Measurements from ENCODE around the gene ADAT3.

Gene ADAT3

DNA sequence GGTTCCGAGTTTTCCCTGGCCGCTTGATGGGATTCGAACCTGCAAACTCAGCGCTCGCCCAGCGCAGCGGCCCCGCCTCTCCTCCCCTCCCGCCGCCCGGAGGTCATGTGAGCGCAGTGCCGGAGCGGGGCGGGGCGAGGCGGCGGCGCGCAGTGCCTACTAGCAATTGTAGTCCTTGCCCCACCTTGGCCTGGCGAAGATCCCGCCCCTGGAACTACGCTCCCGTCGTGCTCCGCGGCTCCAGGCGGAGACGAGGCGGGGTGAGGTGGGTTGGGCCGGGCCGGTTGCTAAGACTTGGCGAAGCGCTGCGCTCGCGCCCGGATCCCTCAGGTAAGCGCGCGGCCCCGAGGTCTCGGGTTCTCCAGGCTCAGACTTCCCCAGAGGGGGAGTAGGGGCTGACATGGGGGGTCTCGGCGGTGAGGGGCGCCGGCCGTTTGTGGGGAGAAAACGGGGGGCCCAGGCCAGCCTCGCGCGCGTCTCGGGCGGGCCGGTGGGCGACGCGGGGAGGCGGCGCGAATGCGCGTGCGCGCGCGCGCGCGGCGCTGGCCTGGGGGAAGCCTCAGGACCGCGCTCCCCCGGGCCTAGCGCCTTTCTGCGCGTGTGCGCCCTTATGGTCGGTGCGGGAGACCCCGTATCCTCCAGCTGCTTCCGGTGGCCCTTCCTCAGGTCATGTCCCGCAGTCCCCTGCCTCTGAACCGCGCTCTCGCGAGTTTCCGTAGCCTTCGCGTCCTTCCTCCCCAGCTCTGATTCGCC is at the start of gene ADAT3, which contains the start of gene SCAMP4:
ADAT3 (plus strand) TSS at position 290 of the 753 bp plus-strand sequence. CDS start 6,649 bp downstream, outside the sequence.
SCAMP4 (plus strand) TSS at position 290 of the 753 bp plus-strand sequence. CDS start 9,621 bp downstream, outside the sequence.
- DNase-seq (ENCODE audit: low spot score) = peak; percentile 99

DNA sequence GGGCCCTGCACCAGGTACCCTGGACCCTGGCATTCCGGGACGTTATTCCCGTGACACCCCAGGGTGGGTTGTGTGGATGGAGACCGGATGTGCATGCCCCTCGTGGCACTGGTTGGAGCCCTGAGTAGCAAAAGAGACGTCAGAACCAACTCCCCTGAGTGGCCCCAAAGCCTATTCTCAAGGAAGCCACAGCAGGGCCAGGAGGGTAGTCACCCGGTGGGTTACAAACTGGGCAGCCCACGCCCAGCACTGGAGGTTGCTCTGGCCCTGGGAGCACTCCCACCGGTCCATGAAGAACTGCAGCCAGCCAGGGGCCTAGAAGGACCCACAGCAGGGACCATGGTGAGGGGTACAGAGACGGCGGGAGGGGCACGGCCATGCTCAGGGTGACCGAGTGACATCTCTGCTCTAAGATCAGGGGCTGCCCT is 49.4 kb upstream of the ADAT3 start:
- no peak for DNase-seq (ENCODE audit: low spot score)

DNA sequence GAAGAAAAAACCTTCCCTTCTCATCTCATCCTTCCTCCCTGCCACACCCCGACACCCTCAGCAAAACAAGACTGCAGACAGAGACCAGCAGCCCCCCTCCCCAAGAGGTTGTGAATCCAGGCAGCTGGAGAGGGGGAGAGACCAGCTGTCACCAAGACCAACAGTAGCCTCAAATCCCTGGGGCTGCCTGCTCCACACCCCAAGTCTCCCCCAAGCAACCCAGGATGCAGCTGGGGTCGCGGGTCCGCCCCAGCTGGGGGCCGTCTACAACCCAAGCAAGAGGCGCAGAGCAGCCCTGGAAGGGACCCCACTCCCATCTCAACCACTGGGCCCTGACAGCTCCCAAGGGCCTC is 48.9 kb upstream of the ADAT3 start:
- DNase-seq (ENCODE audit: low spot score) = no peak

DNA sequence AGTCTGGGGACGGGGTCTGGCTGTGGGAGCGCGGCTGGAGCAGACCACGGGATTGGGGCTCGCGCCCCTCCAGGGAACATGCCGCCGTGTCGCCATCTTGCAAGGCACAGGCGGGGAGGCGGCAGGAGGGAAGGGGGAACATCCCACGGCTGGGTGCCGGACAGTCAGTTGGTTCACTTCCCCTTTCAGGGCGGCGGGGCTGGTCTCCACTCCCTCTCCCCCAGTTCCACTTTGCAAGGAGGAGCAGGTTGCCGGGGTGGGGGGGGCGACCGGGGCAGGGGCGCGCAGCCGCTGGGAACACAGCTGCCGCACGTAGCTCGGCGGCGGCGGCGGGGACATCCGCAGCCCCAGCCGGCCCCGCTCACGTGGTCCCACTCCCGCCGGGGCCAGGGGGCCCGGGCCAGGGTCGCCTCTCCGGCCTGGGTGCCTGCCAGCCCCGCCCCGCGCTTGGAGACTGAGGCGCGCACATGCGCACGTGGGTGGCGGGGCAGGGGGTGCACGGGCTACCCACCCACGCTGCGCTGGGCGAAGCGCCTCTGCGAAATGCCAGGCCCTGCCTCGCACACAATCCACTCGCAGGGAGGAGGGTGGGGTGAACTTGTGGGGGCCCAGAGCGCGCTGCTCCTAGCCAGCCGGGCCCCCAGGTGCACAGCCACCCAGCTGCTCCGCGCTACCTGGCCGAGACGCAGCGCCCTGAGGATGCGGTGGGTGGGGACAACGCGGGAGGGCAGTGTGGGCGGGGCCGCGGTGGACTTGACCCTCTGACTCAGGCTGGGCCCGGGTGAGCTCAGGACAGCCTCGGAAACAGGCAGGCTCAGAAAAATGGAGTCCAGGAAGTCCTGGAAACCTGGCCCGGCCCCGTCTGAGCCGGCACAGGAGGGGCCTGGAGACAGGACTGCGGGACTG is 48.2 kb upstream of the ADAT3 start:
- peak; percentile 93 for DNase-seq (ENCODE audit: low spot score)

DNA sequence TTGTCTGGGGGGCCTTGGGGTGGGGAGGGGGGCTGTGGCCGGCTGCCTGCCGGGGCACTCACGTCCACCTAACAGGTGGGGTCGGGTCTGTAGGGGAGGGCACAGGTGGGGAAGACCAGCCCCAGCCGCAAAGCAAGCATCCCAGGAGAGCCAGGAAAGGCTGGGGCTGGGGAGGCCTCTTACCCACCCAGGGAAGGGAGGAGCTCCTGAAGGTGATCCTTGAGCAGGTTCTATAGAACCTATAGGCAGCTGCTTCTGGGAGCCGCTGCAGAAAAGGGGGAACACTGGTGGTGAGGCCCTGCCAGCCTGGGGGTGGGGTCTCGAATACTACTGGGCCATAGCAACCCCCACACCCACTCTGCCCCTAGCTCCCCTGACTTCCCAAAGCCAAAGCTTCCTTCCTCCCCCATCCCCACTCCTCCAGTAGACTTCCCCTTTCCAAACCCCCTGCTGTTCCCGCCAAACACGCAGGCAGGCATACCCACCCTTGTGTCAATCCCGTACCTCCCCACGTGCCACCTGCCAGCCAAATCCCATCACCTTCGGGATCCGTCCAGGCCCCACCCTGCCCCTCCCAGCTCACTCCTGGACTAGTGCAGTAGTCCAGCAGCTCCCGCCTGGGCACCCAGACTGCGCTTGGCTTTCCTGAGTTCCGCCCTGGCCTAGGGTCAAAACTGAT is 47.4 kb upstream of the ADAT3 start:
- no peak for DNase-seq (ENCODE audit: low spot score)

DNA sequence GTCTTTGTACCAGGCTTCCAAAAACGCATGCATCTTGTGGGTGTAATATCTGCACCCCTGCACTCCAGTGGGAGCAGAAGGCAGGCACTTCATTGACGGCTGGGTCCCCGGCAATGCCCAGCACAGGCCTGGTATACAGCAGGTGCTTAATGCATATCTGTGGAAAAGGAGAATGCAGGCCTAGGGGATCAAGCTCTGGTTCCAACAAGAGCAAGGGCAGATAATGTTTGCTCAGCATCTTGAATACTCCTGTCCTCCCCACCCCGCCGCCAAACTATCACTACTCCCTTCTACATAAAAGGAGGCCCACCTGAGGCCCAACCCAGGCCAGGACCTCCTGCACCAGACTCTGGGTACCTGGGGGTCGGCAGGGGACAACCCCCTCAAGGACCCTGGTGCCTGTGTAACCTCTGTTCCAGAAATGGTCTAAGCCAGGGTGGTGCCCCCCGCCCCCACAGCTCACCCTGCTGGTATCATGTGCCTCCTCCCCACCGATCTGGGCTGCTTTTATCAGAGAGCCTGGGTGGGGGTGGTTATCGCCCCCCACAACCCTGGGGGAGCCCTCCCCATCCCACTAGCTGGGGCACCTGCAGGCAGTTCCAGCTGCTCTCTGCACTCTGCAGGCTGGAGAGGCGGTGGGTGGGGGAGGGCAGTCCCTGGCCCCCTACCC is 46.7 kb upstream of the ADAT3 start:
- DNase-seq (ENCODE audit: low spot score) = no peak

DNA sequence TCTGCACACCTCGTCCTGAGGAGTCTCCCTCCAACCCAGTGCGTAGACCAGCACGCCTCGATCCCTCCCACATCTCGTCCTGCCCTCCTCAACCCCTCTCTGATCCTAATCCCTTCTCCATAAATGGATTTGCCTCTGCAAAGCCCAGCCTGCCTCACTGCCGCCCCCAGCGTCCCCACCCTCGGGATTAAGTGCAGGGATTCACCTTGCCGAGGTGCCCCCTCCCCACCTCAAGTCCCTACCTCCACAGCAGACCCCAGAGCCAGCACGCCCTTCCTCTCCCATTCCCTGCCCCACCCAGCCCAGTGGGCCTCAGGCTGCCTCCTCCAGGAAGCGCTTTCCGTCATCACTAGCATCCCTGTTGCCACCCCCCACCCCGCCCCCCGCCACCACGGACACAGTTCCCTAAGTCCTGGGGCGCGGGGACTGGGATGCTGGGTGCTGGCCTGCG is 45.8 kb upstream of the ADAT3 start:
- no peak for DNase-seq (ENCODE audit: low spot score)

DNA sequence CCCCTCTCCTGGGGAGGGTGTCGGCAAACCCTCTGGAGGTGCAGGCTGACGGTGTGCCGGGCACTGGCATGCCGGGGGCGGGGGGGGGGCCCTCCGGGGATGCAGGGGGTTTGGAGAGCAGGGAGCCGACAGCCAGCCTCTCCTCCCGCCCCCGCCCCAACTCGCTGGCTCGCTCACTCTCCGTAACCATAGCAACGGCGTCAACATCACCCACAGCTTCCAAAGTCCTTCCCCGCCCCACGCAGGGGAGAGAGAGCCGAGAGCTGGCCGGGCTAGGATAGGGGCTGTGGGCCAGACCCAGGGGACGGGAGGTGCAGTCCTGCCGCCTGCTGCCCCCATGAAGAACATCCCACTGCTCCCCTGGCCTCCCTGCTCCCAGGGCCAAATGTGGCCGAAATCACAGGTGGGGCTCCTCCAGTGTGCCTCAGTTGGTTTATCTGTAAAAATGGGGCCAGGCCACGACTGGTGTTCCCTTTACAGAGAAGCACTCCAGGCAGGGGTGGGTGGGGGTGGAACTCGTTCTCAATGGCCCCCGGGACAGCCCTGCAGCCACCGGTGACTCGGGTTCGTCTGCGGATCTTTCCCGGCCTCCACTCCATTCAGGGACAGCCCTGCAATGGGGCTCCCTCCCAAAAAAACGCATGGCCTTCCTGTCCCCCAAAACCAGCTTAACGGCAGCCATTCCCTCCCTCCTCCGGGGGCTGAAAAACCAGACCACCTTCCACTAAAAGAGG is 45.0 kb upstream of the ADAT3 start:
- DNase-seq (ENCODE audit: low spot score) = peak; percentile 77

DNA sequence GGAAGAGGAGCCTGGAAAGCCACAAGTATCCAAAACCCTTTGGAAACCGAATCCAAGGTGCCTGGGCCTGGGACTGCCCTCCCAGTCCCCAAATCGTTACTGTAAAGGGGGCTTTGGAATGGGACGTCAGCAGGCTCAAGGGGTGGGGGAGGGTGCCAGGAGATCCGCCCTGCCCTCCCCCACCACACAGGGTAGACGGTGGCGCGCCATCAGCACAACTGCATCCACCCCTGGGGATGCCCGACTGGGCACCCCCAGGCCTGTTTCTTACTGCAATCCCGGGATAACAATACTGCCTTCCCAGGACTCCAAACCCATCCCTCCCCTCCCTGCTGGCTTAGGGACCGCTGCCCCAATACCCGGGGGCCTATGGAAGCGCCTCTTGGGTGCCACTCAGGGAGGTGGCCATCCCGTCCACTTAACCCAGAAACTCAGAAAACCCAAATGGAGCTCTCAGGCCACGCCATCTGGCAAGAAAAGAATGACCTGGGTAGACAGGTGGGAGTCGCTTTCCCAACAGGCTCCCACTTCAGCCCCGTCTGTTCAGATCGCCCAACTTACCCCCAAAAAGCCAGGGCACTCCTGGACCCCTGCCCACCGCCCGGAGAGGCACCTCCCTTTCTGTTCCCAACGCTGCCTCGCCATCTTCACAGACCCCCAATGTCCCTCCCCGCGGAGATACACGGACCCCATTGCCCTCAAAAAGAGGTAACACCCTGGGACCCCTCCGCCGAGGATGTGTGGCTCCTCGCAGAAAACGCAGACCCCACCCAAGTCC is 44.2 kb upstream of the ADAT3 start:
- DNase-seq (ENCODE audit: low spot score) = no peak

DNA sequence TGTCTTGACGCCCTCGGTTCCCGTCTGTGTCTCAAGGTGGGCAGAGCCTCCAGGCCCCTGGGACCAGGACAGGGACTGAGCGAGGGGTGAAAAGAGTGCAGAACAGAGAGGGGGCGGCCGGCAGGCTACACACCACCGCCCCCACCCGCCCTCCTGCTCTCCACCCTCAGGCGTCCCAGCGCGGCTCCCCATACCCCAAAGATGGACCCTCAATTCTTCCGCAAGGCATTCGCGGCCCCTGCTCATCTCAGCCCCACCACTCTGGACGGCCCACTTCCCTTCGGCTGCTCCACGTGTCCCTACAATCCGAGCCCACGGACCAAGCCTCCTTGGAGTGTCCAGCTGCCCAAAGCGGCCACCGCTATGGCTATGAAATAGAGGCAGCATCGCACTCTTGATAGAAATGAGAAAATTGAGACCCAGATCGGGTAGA is 43.6 kb upstream of the ADAT3 start:
- DNase-seq (ENCODE audit: low spot score) = no peak

DNA sequence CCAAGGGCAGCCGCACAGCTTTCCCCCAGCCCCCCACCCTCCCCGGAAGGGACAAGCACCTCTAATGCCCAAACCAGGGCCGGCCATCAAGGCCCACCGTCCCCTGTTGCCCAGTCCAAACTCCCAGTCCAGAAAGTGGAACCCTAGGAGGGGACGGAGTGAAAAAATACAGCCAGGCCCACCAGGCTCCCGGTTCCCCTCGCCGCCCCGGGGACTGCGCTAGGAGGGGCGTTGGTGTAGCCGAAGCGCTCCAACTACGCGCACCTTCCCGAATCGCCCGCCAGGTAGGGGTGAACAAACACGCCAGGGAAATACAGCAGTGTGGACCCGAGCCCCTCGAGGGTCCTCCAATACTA is 43.2 kb upstream of the ADAT3 start:
- DNase-seq (ENCODE audit: low spot score) = no peak

DNA sequence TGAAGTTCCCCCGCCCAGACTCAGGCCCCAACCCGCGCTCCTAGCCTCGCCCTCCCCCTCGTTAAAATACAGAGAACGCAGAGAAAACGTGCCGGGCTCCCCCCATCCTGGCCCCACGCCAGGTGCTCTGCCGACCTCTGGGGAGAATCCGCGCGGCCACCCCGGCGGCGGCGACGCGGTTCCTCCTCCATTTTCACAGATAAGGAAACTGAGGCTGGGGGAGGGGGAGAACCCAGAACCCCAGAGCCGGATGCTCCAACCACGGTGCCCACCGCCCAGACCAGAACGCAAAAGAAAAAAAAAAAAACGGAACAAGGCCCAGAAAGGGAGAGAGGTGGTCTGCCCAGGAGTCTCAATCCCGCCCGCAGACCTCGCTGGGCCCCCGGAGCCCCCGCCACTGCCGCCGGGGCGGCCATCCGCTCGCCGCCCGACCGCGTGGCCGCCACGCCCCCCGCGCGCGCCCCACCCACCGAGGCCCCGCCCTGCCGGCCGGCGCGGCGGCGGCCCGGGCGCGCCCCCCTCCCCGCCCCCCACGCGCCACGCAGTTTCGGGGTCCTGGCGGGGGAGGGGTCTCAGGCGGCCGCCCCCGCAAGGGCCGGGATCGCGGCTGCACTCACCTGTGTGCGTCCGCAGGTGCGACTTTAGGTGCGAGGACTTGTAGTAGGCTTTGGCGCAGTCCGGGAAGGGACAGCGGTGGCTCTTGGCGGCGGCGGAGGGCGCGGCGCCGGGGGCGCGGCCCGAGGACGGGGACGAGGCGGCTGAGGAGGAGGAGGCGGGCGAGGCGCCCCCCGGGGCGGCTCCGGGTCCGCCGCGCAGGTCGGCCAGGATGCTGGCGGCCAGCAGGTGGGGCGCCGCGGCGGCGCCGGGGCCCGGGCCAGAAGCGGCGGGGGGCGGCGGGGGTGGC is 42.5 kb upstream of the ADAT3 start:
- DNase-seq (ENCODE audit: low spot score) = peak; percentile 53

DNA sequence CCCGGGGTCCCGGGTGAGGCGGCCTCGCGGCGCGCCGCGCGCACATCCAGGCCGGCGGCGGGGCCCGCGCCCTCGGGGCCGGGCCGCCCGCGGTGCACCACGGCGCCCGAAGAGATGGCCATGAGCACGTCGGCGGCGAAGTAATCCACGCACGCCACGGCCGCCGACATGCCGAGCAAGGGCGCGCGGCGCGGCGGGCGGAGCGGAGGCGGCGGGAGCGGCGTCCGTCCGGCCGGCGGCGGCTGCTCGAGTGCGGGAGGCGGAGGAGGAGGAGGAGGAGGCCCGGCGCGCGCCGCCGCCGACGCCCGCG is 41.9 kb upstream of the ADAT3 start, which contains the start of gene KLF16:
KLF16 (minus strand) TSS at position 252 of the 310 bp plus-strand sequence; CDS start at position 170, 82 bp downstream.
- DNase-seq (ENCODE audit: low spot score) = no peak

DNA sequence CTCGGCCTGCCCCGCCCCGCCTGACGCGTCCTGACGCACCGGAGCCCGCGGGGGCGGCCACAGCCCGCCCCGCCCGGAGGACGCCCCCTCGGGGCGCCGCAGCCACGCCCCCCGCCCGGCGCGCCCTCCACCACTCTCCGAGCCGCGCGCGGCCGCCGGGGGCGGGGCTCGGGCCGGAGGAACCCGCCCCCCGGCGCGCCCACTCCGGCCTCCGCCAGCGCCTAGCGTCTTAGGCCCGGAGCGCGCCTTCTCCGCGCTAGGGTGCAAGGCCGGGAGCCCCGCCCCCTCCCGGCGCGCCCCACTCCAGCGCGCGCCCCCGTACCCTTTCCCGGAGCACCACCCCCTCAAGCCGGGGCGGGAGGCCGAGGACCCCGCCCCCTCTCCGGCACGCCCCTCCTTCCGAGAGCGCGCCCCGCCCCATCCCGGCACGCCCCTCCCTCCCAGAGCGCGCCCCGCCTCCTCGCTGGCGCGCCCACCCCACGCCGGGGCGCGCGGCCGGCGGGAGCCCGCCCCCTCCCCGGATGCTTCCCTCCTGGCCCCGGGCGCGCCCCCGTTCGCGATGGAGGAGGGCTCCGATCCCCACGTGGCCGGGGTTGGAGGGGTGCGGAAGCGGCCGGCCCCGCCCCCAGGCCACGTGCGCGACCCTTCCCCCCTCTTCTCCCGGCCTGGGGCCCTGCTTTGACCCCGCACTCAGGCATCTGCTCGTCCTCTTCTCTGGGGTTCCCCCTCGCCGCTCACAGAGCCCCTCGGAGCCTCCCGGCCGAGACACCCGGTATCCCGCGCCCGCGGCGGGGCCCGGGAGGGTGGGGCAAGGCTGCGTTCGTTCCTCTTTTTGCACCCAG is 41.3 kb upstream of the ADAT3 start:
- DNase-seq (ENCODE audit: low spot score) = peak; percentile 95

DNA sequence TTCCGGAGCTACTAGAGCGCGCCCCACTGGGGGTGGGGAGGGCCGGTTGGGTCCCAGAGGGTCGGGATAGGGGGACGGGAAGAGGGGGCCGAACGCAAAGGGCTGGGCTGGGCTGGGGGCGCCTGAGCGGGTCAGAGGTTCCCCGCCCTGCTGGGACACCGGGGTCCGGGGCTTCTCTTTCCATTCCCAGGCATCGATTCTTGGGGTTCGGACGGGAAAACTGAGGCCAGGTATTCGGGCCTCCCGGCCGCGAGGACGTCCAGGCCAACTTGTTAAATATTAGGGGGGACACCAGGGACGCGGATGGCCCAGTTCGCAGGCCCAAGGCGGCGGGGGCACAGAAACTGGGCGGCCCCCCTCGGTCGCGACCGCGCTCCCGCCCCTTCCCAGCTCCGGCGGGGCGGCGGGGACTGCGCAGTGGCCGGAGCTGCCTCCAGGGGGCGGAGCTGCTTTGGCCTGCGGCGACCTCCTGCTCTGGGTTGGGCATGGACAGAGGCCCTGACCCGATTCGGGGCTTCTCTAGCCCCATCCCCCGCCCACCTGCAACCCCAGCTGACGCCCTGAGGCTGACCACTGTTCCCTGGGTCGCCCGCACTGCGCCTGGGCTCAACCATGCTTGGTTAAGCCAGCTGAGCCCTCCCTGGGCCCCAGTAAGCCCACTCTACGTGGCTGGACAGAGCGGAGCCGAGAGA is 40.6 kb upstream of the ADAT3 start:
- peak; percentile 73 for DNase-seq (ENCODE audit: low spot score)

DNA sequence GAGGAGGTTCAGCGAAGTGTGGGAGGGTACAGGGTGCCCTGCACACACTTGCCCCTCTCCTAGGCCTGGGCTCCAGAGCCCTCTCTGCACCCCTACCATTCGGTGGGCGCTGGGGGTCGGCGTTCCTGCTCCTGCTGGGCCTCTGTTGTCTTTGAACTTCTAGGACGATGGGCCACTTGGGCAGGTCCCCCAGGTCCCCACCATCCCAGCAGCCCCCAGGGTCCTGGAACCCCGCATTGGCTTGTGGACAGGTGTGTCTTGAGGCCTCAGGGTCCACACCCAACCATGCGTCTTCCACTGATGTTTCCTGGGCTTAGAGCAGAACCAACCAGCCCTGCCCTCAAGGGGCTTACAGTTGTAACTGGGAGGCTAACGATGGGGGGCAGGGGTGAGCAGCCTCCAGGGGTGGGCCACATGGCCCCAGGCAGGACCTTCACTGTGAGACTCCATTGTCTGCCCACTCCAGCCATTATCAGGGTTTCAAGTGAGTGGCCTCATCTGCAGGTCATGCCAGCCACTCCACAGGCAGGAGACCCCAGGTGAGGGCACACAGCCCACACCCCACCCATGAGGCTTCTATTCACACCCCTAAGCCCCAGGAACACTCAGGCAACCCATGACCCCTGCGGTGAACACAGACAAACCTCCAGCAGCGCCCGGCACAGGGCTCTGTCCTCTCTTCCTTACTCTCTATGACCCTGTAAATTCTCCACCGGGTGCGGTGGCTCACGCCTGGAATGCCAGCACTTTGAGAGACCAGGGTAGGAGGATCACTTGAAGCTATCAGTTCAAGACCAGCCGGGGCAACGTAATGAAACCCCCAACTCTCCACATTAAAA is 39.8 kb upstream of the ADAT3 start:
- DNase-seq (ENCODE audit: low spot score) = no peak

Measured in kidney tubule cell (primary cell).